ENCODE measurements around the gene MTA1.
A peak's percentile ranks its signal among the peaks of the same experiment; 100 is the strongest.

Gene MTA1

DNA sequence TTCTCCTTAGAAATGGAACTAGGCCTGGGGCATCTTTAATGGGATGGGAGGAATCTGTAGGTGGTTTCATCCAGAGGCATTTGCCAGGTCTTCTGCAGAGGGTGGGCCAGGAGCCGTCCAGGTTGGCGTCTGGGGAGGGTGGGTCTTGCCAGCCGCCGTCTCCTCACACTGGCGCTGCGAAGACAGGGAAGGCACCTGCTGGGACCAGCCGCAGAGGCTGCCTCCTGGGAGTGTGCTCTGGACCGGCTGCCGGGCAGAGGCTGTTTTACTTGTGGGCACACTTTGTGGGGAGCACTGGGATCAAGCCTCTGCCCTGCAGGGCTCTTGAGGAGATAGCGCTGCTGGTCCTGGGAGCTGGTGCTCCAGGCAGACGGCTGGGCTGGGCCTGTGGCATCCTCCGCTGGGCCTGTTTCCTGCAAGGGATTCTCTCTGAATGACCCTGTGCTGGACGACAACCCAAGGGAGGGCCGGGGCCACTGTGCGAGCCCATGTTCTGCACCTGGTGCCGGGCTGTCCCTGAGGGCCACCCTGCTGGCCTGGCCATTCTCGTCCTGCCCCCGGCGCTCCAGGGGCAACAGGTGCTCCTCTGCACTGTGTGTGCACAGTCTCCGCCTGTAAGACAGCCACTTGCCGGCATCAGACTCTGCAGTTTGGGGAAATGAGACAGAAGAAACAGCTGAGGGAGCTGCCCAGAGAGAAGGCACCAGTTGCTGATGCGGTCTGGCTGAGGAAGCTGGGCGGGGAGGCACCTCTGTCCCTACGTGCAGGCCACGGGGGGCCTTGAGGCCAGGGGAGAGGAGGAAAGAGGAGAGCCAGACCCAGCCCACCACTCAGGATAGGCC is 31.3 kb upstream of the MTA1 start:
- no peak for DNase-seq

DNA sequence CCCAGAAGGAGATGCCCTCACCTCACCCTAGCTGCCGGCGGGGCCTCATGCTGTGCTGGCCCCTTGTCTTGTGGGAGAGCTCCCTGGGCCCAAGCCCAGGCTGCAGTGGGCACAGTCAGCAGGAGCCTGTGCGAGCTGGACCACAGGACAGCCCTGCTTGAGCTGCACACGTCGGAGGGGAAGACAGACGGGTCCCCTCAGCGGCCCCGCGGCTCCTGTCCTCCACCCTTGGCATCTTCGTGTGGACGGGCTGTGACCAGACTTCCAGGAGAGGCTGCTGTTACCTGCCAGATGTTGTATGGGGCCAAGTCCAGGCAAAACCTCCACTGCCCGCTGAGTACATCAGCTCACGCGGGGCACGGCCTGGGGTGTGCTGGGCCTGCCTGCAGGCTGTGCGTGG is 30.7 kb upstream of the MTA1 start:
- DNase-seq: no peak

DNA sequence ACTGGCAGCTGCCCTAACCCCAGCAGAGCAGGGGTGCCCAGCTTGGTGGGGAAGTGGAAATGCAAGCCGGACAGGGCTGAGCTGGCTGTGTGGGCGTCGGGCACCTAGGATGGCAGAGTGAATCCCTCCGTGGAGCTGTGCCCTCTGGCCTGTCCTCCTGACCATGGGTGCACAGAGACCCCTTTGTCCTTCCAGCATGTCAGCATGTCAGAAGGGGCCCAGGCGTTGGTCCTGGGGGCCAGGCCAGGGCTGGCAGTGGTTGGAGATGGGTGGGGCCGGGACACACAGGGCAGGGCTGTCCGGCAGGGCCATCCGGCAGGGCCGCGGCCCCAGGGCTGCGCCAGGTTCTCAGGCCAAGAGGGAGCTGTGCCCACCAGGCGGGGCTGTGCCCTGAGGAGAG is 30.1 kb upstream of the MTA1 start:
- no peak for DNase-seq

DNA sequence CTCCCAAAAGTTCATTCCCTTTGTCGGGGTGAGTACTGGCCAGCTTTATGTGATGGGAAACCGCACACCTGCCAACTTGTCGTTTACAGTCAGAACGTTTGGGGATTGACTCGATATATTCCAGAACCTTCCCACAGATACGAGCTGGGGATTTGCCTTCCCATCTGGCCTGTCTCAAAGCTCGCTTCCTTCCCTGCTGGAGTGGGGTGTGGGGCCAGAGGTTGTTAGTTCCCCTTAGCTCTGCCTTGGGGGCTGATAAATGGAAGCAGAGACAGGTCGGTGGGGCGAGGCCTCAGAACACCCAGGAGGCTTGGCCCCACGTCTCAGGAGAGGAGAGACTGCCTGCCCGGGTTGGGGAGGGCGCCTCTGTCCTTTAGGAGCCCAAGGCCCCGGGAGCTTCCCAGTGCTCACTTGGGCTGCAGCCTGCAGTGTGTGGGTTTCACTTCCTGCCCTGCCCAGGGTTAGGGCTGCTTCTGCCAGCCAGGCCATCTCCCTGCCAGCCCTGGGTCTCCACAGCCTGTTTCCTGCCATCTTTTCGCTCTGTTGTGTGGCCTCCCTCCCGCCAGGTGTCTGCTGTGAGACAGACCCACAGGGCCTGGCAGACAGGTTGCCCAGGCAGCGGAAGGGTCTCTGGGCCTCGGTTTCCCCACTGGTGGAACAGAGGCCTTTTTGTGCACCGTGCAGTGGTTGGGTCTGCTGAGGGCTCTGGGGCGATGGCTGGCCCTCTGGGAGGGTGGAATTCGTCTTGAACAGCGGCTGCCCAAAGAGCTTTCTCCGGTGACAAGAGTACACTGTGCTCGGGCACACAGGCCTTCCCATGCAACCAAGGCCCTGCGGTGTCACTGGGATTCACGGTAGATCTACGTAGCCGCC is 29.4 kb upstream of the MTA1 start:
- DNase-seq: no peak

DNA sequence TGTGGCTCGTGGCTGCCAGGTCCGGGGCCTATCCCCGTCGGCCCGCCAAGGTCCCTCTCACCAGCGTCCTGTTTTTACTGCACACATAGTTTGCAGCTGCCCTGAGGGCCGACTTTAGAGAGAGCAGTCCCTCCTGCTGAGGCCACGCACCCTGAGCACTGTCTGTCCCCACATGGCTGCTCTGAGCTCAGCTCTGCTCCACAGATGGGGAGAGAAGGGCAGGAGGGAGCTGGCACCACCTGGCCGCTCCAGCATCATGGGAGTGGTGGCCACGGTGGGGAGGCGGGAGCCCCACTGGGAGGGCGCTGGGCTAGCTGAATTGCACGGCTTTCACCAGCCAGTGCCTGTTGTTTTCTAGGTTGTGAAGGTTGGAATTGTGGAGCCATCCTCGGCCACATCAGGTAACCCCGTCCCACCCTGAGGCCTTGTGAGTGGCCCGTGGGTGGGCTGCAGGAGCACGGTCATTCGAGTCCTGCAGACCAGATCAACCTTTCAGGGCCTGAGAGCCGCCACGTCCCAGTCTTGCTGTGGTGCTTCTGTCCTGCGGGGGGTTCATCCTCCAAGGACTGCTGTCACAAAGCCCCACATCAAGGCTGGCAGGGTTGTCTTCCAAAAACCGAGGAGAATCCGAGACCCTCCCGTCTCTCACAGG is 28.7 kb upstream of the MTA1 start:
- no peak for DNase-seq

DNA sequence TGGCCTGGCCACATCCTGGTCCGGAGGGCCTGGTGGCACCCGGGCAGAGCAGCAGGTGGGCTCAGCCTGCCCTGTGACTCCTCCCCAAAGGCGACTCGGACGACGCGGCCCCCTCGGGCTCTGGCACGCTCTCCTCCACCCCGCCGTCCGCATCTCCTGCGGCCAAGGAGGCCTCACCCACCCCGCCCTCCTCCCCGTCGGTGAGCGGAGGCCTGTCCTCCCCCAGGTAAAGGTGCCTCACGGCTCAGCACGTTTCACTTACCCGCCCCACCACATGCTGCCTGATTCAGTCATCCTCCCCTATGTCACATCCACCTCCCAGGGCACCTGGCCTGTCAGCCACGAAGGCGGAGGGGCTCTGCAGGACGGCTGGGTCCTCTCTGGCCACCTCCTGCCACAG is 28.1 kb upstream of the MTA1 start:
- no peak for DNase-seq

DNA sequence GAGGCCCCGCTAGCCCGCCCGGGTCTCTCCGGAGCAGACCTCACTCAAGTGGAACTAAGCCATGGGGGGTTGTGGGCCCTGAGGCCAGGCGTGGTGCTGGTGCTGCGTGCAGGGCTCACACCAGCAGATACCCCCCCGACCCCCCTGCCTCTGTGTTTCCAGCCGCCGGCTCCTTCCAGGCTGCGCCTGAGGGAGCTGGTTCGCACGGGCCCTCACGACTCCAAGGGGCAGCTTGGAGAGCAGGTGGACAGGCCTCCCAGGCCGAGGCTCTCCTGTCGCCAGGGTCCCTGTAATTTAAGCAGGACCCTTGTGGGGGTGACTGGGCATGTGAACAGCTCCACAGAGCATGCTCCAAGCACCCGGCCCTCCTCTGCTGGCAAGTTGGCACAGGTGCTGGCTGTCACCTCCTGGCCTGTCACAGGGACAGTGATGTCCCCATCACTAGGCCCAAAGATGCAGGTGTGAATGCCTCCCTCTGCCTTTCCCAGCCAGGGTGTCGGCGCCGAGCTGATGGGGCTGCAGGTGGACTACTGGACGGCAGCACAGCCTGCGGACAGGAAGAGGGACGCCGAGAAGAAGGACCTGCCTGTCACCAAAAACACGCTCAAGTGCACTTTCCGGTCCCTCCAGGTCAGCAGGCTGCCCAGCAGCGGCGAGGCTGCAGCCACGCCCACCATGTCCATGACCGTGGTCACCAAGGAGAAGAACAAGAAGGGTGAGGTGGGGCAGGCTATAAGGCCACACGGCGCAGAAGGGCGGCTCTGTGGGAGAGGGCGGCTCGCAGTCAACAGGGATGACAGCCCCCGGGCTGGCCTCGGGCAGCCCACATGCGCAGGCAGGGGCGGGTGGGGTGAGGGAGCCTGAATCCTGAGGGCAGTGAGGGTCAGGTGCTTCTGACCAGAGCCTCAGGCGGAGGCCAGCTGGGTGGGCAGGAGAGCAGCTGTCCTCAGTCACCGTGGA is 27.2 kb upstream of the MTA1 start:
- no peak for DNase-seq

DNA sequence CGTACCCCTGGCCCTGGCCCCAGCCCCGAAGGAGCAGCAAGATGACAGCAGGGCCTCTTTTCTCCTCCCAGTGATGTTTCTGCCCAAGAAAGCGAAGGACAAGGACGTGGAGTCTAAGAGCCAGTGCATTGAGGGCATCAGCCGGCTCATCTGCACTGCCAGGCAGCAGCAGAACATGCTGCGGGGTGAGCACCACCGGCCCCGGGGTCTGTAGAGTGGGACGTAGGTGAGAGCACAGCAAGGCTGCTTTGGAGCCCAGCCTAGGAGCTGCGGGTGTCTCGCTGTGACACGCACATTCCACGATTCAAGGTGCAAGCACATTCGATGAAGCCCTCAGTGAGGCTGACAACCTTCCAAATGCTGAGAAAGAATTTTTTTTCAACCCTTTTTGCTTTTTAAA is 26.5 kb upstream of the MTA1 start:
- DNase-seq: no peak

DNA sequence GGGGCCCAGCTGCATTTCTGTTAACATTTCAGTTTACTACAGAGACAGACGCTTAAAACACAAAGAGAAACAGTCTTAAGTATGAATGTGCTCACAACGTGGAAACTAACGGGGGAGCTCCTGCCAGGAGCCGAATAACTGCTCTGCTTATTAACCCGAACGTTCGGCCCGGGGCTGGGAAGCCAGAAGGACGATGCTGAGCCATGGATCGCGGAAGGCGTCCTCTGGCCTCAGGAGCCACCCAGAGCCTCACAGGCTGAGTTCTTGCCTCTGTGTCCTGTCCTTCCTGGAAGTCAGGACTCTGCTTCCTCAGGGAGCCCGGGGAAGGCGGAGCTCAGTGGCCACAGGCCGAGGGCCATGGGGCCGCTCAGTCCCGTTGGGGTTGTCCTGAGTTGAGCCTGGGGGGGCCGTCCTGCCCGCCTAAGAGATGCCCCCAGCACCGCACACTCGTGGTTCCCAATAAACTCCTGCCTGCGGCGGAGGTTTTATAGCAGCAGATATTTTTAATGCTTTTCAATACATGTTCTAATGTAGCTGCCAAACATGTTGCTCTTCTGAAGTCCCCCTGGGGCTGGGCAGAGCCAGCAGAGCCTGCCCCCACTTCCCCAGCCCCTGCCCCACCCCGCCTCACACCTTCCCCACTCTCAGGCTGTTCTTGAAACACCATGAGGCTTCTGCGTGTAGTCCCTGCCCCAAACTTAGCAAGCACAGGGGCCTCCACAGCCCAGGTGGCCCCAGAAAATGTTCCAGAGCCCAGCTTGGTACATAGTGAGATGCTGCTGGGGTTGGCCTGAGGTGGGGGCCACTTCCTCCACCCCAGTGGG is 24.7 kb upstream of the MTA1 start:
- DNase-seq: no peak

DNA sequence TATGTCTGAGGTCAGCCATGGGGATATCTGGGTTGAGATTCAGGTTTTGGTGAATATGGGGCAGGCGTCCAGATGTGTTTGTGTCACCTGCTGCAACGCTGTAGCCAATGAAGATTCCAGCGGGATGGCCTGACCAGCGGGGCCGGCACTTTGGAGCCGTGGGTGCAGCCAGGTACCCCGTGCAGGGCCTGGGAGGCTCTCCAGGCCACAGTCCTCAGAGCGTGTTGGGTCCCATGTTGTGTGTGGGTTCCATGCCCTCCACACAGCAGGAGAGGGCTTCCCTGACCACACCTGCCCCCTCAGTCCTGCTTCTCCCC is 24.1 kb upstream of the MTA1 start:
- DNase-seq: no peak

DNA sequence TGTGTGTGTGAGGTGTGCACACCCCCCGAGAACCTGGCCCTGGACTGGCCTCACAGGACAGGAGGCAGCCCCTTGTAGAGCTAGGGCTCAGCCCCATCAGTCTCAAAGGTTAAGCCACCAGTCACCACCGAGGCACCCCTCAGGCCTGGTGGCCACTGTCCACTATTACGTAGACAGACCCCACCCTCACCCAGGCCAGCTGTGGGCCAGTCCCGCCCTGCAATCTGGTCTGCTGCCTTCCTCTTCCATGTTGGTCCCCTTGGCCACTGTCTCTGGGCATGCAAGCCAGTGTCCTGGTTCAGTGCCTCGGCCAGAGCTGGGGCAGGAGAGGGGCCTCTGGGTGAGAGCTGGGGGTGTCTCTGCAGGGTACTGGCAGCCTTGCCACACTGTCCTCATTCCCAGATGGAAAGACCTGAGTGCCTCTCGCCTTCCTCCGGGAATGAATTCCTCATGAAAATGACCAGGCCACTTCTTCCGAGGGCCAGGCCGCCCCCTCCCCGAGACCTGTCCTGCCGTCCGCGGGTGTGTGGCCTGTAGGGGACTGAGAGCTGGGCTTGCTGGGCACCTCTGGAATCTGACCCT is 22.2 kb upstream of the MTA1 start:
- DNase-seq: no peak

DNA sequence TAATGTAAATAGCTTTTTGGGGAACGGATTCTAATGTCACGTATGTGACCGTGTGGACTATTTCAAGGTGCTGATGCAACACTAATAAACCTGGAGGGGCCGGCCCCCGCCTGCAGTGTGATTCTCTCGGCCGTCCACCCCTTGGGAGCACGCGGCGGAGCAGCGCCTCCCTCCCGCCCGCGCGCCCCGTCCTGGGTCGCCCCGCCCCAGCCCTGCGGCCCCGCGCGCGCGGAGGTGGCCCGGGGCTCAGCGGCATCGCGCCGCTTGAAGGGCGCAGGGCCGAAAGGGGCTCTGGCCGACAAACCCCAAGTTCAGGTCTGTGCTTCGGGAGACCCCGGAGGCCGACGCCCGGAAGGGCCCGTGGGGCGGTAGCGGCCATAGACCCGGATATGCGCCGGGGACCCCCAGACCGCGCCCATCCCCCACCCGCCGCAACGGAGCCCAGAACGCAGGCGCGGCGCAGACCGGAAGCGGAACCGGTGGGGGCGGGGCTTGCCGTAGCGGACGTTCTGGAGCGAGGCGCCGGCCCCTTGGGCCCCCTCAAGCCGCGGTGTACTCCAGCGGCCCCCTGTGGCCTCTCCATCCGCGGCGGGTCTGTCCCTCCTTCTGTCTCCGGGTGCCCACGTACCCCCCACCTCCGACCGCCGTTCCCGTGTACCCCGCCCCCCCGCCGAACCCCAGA is 21.4 kb upstream of the MTA1 start, which contains the start of gene TEX22:
Gene TEX22, plus strand, starts transcription at position 495 of the 682 bp plus-strand sequence. CDS start 803 bp downstream, outside the sequence.
- peak; percentile 82 for DNase-seq

DNA sequence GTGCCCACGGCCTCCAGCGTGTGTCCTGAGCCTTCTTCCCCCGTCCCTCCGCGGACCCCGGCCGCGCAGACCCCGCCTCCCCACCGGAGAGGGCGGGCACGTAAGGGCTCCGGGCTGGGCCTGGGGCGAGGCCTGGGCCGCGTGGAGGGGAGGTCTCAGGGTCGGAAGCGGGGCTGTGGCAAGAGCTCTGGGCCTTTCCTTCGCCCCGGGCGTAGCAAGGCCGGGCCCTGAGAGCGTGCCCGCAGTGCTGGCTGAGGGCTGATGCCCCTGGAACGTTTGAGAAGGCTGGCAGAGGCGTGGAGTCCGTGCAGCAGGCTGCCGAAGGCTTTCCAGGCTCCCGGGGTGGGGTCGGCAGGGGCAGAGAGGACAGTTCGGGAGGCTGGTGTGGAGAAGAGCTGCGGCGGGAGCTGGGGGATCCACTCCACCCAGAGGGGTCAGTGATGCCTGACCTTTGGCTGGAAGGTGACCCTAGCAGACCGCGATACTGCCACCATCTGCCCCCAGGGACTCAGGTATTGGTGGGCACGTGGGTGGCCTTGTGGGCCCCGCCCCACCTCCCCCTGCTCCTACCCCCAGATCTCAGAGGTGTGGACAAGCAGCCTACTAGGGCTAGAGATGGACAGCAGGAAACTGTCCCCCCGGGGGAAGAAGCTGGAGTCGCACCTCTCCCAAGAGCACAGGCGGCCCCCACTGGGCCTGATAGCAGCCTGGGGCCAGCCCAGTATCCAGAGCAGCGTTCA is 20.7 kb upstream of the MTA1 start:
- DNase-seq: peak; percentile 71

DNA sequence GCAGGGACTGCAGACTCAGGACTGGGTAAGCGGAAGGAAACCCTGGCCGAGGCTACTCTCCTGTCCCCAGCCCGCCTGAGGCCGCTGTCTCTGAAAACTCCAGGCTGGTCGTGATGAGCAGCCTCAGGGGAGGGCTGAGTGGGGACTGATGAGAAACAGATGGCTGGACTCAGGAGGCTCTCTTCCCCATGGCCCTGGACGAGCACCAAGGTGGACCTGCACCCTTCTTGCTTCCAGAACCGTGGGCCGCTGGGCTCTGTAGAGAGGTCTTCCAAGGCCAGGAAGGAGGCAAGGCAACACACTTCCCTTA is 20.2 kb upstream of the MTA1 start:
- DNase-seq: no peak

DNA sequence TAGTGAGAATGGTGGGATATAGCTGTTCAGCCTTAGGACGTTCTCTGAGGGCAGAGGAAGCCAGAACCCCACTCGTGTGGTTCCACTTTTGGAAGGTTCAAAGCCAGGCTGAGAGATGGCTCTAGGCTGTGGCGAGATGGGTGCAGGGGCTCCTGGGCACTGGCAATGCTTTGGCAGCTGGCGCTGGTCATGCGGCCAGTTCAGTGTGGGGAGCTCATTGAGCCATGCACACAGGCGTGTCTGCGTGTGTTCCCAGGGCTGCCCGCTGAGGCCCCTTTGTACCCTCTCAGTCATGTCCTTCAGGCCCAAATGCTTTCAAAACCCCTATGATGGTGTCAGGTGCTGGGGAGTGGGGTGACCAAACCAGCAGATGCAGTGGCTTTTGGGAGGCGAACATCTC is 19.6 kb upstream of the MTA1 start:
- no peak for DNase-seq

DNA sequence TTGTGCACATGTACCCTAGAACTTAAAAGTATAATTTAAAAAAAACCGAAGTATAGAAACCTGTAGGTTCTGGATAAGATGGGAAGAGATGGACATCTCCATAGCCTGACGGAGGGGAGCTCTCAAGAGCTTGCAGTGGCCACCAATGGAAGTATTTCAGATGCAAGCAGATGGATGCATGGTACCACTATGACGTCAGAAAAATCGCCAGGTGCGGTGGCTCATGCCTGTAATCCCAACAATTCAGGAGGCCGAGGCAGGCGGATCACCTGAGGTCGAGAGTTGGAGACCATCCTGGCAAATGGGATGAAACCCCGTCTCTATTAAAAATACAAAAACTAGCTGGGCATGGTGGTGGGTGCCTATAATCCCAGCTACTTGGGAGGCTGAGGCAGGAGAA is 17.9 kb upstream of the MTA1 start:
- DNase-seq: no peak

DNA sequence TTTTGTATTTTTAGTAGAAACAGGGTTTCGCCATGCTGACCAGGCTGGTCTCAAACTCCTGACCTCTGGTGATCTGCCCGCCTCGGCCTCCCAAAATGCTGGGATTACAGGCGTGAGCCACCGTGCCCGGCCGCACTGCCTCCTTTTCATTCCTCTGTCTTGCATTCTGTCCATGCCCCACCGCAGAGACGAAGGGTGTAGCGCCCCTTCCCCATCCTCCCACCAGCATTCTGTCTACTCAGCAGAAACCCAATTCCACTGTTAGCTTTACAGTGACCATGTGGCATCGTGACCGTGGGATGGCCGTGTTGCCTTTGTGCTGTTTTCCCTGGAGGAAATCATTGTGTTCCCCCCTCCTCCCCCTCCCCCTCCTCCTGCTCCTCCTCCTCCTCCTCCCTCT is 11.0 kb upstream of the MTA1 start:
- DNase-seq: no peak

DNA sequence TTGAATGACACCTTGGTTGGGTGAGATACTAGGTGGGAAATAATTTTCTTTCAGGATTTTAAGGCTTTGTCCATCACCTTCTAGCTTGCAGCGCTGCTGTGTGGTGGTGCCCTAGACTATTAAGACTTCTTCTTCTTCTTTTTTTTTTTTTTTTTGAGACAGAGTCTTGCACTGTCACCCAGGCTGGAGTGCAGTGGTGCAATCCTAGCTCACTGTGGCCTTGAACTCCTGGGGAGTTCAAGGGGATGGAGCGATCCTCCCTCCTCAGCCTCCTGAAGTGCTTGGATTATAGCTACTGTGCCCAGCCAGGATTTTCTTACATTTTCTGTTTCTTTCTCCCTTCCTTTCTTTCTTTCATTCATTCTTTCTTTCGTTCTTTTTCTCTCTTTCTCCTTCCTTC is 10.3 kb upstream of the MTA1 start:
- no peak for DNase-seq

DNA sequence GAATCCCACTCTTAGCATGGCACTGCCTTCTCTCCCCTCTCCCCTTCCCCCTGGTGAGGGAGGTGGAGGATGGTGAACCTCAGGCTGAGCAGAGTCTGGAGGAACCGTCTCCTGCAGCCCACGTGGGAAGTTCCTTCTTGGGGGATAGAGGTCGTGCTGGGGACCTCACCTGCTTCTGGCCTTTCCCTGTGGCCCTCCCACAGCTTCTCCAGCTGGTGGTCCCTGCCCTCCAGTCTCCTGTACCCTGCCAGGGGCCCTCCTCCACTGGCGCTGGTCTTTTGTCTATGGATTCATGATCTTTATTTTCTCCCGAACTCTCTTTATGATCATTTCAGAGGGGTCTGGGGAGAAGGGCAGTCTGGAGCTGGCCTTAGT is 9.0 kb upstream of the MTA1 start:
- no peak for DNase-seq
